ENCODE data around the gene ZCCHC13.

Gene ZCCHC13

GRCh38 chrX:74344280-74344622 is 40.3 kb downstream of the ZCCHC13 start:
- no peak for DNase-seq

DNA sequence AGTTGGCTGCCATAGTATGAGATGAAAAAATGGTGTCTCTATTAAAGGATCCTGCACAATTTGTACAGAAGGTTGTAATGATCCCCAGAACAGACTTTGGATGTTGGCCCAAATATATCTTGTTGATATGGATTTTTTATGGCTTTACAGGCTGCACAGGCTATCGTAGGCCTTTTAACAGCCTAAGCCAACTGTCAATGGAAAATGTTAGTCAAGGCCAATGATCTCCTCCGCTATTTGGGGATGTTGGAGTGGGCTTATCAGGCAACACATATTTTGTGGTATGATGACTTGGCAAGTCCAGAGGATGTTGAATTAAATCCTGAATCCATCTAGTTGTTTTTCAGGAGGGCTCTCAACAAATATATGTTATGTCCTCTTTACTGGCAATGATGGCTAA is 42.1 kb downstream of the ZCCHC13 start:
- no peaks in the 10 kb centered on the region for H3K36me3 ChIP-seq (replicated peaks)
- H3K4me3 ChIP-seq (ENCODE audit: low read depth, low read length), result no peak overlapping the region
- H3K27me3 ChIP-seq (replicated peaks), result no peaks in the 10 kb centered on the region
- DNase-seq, result no peak
- in situ Hi-C loops (cut with HindIII; ENCODE audit: low pct_ligation_motif_present, low sequenced_read_pairs), result no loop called here
- no peak for TF ChIP-seq CTCF (IDR thresholded peaks at IDR 0.05; ENCODE audit: low read depth, low read length, missing control alignments)
- no peak overlapping the region for H3K27ac ChIP-seq

More at GRCh38 chrX:74344280-74344622, 40.3 kb downstream of the ZCCHC13 start:
- TF ChIP-seq CTCF (IDR thresholded peaks at IDR 0.05; ENCODE audit: low read depth, low read length, missing control alignments), result no peak
- H3K27ac ChIP-seq, result no peak overlapping the region
- H3K36me3 ChIP-seq (replicated peaks), result no peaks in the 10 kb centered on the region
- no peak overlapping the region for H3K4me3 ChIP-seq (ENCODE audit: low read depth, low read length)
- in situ Hi-C loops (cut with HindIII; ENCODE audit: low pct_ligation_motif_present, low sequenced_read_pairs), result no loop called here
- no peaks in the 10 kb centered on the region for H3K27me3 ChIP-seq (replicated peaks)

DNA sequence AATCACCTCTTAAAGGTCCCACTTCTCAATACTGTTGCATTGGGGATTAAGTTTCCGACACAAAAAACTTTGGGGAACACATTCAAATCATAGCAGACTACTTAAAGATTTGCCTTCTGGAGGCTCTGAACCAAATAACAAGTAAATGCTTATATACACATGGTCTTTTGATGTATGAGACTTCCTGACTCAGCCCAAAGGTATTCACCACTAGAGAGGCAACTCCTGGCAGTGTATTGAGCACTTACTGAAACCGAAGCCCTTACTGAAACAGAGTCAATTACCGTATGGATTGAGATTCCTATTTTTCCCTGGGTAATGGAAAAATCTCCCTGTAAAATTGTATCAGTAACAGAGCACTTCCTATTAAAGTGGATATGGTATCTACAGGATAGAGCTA is 45.4 kb downstream of the ZCCHC13 start:
- no peak overlapping the region for H3K4me3 ChIP-seq (ENCODE audit: low read depth, low read length)
- no peak for TF ChIP-seq CTCF (IDR thresholded peaks at IDR 0.05; ENCODE audit: low read depth, low read length, missing control alignments)
- peak; percentile 59 for DNase-seq
- H3K36me3 ChIP-seq (replicated peaks), result no peaks in the 10 kb centered on the region
- H3K27me3 ChIP-seq (replicated peaks), result no peaks in the 10 kb centered on the region
- in situ Hi-C loops (cut with HindIII; ENCODE audit: low pct_ligation_motif_present, low sequenced_read_pairs), result no loop called here
- H3K27ac ChIP-seq, result no peak overlapping the region

DNA sequence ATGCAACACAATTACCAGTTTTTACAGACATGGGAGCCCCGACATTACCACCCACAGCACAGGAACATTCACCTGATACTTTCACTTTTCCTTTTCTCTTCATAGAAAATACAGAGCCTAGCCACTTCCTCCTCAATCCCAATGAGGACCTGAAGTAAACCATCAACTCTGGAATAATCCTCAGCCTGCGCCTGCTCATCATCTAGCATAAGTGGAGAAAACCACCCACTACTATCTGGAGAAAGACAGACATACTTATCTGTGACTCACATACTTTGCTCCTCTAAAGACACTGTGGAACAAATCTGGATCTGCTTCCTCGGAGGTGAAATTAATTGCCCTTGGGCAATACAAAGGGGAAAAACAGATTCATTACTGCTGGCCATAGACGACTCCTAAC is 47.8 kb downstream of the ZCCHC13 start:
- in situ Hi-C loops (cut with HindIII; ENCODE audit: low pct_ligation_motif_present, low sequenced_read_pairs), result no loop called here
- TF ChIP-seq CTCF (IDR thresholded peaks at IDR 0.05; ENCODE audit: low read depth, low read length, missing control alignments), result no peak
- Histone ChIP-seq H3K27me3 (replicated peaks) (no peaks in the 10 kb centered on the region), H3K27ac (no peak overlapping the region), H3K36me3 (replicated peaks) (no peaks in the 10 kb centered on the region), H3K4me3 (ENCODE audit: low read depth, low read length) (no peak overlapping the region)
- DNase-seq, result no peak

DNA sequence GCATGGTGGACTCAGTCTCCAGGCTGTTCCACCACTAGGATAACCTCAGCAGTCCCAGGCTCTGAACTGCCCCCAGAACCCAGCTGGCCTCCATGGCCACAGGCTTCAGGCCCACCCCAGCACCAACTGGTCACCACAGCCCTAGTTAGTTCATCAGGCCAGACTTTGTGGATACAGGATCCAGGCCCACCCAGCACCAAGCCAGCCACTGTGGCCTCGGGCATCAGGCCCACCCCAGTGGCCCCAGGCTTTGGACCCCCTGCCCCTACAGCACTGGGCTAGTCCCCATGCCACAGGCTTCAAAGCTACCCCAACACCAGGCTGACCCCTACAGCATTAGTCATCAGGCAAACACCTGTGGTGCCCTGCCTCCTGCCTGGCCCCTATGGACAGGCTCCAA is 50.0 kb downstream of the ZCCHC13 start:
- no peak overlapping the region for H3K4me3 ChIP-seq (ENCODE audit: low read depth, low read length)
- H3K27ac ChIP-seq, result no peak overlapping the region
- DNase-seq, result no peak
- TF ChIP-seq CTCF (IDR thresholded peaks at IDR 0.05; ENCODE audit: low read depth, low read length, missing control alignments), result no peak
- H3K36me3 ChIP-seq (replicated peaks), result no peaks in the 10 kb centered on the region
- in situ Hi-C loops (cut with HindIII; ENCODE audit: low pct_ligation_motif_present, low sequenced_read_pairs), result no loop called here
- H3K27me3 ChIP-seq (replicated peaks), result no peaks in the 10 kb centered on the region
